GM21786 (cell line): ENCODE results near the gene FXYD7.
"Not testable (repeated sequence)": the region's sequence is repeated elsewhere in the genome, so short reads cannot be mapped to it uniquely, and the experiment has no call there.

Experiments
- ATAC-seq: cut with Tn5 transposase; IDR thresholded peaks from one replicate; pipeline ENCODE4 v1.9.1; 2021; ENCODE audit not compliant: unreplicated experiment

The FXYD7 gene

DNA sequence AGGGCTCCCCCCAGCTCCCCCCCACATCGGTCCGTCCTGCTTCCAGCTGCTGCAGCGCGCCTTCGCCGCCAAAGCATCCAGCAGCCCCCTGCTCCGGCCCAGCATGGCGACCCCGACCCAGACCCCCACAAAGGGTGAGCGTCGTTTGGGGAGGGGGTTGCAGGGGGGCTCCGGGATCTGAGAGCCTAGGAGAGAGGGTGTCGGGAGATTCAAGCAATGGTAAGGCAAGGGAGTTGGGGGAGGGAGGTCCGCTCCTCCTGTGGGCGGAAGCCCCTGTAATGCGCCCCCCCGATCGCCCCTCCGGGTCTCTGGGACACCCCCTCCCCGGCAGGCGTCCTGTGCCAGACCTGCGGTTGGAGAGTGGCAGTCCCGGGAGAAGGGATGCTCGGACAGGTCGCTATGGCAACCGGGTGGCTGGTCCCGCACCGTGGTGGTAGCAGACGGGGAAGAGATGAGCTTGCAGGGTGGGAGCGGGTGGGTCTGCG, at the start of gene FXYD7:
FXYD7 (plus strand) TSS at position 25 of the 485 bp plus-strand sequence; CDS start at position 104, 79 bp downstream.
- ATAC-seq, result no peak

- ATAC-seq, result no peak
Measured at GRCh38 chr19:35093430-35093829, 49.6 kb upstream of the FXYD7 start.

DNA sequence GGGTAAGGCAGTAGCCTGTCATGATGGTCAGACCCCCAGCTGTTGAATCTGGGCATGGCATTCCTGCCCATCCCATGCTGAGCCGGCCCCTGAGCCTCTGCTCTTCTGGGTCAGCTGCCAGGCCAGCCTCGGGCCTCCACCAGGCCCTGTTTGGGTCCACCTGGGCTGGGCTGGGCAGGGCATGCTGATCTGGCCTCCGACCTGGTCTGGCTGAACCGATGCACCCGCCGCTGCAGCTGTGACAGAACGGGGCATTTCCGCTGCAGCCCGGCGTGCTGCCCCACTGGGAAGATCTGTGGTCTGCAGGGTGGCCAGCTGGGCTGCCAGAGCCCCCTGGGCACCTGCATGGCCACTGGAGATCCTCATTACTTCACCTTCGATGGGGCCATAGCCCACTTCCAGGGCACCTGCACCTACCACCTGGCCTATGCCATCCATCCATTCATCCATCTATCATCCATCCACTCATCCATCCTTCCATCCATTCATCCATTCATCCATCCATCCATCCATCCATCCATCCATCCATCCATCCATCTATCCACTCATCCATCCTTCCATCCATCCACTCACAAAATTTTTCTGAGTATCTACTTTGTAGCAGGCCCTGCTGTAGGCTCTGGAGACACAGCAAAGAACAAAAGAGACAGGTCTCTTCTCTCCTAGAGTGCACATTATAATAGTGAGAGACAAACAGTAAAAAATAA, 49.0 kb upstream of the FXYD7 start:
- no peak for ATAC-seq

DNA sequence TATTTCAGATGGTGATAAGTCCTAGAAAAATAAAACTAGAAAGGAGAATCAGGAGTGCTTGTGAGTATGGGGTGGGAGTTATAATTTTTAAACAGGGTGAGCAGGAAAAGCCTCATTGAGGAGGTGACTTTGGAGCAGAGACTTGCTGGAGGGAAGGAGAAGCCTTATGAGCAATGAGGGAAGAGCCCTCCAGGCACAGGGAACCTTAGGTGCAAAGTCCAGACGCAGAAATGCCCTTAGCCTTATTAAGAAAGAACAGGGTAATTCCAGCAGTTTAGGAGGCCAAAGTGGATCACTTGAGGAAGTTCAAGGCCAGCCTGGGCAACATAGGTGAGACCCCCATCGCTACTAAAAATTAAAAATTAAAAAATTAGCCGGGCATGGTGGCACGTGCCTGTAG, 48.4 kb upstream of the FXYD7 start:
- no peak for ATAC-seq

- ATAC-seq, result no peak
Measured at GRCh38 chr19:35095667-35096368, 47.2 kb upstream of the FXYD7 start.

DNA sequence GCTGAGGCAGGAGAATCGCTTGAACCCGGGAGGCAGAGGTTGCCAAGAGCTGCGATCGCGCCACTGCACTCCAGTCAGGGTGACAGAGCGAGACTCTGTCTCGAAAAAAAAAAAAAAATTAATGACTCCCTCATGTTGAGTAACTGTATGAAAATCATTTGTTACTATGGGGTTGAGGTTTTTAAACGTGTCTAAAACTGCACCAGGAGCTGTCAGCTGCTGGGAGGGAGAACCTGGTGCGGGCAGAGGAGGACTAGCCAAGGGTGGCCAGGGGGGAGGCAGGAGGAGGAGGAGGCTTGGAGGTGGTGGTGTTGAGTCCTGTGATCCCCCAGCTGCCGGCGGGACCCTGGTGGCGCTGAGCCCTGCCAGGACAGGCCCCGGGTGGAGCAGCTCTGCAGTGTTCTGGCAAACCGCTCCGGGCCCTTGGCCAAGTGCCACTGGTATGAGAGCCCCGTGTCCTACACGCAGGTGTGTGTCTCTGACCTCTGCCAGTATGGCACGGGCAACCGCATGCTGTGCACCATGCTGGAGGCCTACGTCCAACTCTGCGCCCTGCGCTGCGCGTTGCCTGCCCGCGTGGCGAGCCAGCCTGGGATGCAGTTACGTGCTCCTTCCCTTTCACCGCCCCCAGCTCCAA, 44.5 kb upstream of the FXYD7 start:
- no peak for ATAC-seq

DNA sequence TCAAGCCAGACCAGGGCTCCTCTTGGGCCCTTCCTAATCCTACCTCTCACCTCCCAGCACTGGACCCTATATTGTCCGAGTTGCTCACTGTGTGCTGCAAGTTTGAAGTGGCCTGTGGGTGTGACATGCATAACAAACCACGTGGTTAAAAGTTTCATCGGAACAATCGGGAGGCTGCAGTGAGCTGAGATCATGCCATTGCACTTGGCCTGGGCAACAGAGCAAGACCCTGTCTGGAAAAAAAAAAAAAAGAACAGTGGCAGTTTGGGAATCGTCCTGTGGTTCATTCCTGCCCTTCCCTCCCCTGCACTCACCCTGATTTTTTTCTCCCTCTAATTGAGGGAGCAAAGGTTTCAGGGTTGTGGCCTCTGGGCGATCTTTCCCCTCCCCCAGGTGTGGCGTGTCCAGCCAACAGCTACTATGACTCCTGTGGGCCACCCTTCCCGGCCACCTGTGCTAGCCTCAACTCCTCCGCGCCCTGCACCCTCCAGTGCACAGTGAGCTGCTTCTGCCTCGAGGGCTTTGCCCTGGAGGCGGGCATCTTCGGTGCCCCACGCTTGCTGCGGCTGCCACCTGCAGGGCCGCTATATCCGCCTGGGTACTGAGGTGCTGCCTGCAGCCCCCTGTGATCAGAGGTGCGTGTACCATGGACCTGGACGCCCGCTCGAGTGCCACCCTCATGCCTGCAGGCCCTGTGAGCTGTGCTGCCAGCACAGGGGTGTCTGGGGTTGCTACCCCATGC, 43.7 kb upstream of the FXYD7 start:
- ATAC-seq, result no peak

DNA sequence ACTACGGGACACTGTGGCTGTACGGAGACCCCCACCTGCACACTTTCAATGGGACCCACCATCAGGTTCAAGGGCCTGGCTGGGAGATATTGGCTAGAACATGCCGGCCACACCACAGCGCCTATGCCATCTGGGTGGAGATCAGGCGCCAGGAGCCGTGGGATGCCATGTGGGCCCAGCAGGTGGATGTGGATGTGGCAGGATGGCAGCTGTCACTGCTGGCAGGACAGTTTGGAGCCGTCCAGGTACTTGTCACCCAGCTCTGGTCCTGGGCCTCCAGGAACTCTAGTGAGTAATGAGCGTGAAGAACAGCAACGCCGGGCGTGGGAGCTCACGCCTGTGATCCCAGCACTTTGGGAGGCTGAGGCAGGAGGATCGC, 43.2 kb upstream of the FXYD7 start:
- no peak for ATAC-seq

GRCh38 chr19:35100588-35101533, 42.2 kb upstream of the FXYD7 start:
- ATAC-seq, result no peak

DNA sequence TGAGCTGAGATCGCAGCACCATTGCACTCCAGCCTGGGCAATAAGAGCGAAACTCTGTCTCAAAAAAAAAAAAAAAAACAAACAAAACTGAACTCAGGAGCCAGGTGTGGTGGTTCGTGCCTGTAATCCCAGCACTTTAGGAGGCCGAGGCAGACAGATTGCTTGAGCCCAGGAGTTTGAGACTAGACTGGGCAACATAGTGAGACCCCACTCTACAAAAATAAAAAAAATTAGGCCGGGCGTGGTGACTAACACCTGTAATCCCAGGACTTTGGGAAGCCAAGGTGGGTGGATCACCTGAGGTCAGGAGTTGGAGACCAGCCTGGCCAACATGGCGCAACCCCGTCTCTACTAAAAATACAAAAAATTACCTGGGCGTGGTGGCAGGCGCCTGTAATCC, 41.1 kb upstream of the FXYD7 start:
- ATAC-seq, result not testable (repeated sequence)

DNA sequence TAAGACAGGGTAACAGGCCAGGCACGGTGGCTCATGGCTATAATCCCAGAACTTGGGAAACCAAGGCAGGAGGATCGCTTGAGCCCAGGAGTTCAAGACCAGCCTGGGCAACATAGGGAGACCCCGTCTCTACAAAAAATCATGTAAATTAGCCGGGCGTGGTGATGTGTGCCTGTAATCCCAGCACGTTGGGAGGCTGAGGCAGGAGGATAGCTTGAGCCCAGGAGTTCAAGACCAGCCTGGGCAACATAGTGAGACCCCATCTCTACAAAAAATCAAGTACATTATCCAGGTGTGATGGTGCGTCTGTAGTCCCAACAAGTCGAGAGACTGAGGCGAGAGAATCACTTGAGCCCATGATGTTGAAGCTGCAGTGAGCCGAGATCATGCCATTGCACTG, 39.4 kb upstream of the FXYD7 start:
- ATAC-seq, result not testable (repeated sequence)

DNA sequence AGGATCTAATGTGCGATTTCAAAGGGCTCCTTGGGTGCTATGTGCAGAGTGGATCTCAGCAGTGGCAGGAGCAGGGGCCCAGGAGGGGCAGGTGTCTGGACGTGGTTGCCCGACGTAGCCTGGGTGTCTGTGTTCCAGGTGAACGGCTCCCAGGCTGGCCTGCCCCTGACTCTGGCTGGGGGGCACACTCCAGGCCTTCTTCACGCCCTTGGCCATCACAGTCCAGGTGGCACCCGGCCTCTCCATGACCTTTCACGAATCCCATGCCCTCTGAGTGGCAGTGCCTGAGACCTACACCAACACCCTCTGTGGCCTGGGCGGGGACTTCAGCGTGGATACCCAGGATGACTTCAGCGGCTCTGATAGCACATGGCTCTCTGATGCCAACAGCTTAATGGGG, 38.7 kb upstream of the FXYD7 start:
- no peak for ATAC-seq

DNA sequence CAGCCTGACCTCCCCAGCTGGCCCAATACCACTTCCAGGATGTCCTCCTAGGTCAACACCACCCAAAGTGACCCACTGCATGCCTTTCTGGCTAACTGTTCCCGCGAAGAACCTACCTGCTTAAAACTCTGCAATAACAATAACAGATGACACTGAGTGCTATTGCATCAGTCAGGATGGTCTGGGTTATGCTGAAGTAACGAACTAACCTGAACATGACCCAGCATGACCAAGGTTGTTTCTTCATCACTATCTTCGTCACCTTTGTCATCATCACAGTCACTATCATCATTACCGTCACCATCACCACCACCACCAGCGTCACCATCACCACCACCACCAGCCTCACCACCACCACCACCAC, 38.0 kb upstream of the FXYD7 start:
- no peak for ATAC-seq

DNA sequence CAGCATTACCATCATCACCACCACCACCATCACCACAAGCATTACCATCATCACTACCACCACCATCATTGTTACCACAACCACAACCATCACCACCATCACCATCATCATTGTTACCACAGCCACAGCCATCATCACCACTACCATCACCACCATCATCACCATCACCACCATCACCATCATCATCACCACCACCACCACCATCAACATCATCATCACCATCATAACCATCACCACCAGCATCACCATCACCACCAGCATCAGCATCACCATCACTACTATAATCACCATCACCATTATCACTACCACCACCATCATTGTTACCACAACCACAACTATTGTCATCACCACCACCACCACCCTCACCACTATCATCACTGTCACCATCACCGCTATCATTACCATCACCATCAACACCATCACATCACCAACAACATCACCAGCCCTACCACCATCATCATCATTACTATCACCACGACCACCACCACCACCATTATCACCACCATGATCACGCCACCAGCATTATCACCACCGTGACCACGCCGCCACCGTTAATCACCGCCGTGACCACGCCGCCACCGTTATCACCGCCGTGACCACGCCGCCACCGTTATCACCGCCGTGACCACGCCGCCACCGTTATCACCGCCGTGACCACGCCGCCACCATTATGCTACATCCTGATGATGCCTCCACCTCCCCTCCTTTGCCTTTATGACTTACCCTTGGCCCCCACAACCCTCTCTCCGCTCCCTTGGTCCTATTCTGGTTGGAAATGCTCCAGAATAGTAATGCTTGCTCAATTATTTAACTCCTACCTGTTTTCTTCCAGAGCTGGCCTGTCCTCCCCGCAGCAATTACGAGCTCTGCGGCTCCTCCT, 37.4 kb upstream of the FXYD7 start:
- no peak for ATAC-seq

- ATAC-seq, result no peak
Measured at GRCh38 chr19:35106291-35106583, 36.8 kb upstream of the FXYD7 start.

DNA sequence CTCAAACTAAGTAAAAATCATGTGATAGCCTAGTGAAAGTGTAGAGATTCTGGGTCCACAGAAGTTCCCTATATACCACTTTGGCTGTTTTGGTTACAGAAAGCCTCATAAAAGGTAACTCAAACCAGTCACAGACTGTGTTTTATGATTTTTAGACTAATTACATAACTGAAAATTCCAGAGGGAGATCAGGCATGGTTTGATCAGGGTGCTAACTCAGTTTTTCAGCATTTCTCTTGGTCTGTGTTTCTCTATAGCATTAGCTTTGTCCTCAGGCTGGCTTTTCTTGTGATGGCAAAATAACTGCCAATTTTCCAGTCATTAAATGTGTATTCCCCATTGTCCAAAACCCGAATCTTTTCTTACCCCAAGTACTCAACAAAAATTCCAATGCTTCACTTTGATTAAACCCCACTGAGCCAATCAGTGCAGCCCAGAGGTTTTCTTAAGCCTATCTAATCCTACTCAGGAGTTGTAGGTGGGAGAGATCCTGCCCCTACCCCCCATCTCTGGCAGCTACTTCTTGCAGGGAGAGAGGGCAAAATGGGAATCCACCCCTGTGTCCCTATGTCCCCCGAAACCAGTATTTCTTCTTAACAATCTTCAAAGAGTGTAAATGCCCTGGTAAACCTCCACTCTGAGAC, 36.0 kb upstream of the FXYD7 start:
- ATAC-seq, result no peak

GRCh38 chr19:35107545-35107944, 35.5 kb upstream of the FXYD7 start:
- ATAC-seq, result no peak

DNA sequence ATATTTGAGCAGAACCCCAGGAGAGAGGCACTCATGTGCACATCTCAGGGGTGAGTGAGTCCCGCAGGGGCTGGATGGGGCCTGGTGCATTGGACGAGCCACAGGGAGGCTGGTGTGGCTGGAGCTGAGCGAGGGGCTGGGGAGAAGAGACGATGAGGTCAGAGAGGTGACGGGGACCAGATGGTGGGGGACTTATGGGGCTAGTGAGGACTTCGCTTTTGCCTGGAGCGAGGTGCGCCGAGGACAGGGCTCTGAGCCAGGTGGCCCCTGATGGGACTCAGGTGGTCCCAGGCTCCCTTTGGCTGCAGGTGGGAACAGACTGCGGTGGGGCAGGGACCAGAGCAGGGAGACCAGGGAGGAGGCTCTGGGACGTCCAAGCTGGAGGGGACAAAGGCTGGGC, 34.3 kb upstream of the FXYD7 start:
- no peak for ATAC-seq
